PC-9 (cell line): Measurements from ENCODE around the gene CYBA.

Source experiments
- CTCF ChIP-seq: fragments of 200-600 bp; sonication (generic); conservative IDR thresholded peaks from 2 replicates; pipeline ENCODE4 v1.6.1; 2017; ENCODE audit warnings: mixed run types, antibody characterized with exemption, mild to moderate bottlenecking, moderate library complexity
- EZH2 ChIP-seq: fragments of 200-600 bp; sonication (generic); IDR thresholded peaks from 2 replicates; pipeline ENCODE4 v1.8.0; 2017; ENCODE audit warnings: antibody characterized with exemption, low read depth

- TF ChIP-seq CTCF (no peak), EZH2 (no peak)
Observed at GRCh38 chr16:88671806-88672205, 21.0 kb upstream of the CYBA start.
